Measurements from ENCODE around the gene PRRT2.

DNA sequence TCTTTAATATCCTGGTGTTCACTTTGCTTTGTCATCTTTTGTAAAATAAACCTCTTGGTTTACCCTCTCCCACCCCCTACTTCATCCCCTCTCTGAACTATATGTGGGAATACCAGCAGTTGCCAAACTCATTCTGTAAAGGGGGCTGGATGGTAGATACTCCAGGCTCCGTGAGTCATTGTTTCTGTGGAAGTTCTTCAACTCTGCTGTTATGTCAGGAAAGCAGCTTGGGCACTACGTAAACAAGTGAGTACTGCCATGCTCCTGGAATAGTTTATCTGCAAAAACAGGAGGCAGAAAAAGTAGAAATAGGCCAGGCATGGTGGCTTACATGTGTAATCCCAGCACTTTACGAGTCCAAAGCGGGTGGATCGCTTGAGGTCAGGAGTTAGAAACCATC, 25.8 kb downstream of the PRRT2 start:
- TF ChIP-seq POLR2A (IDR thresholded peaks at IDR 0.05; ENCODE audit: low read depth, low read length) = no peak
- no peak for TF ChIP-seq POLR2AphosphoS5 (IDR thresholded peaks at IDR 0.05; ENCODE audit: low read depth, low read length)
- TF ChIP-seq TAF1 (IDR thresholded peaks at IDR 0.05; ENCODE audit: low read depth, low read length) = no peak
- TF ChIP-seq SPI1 (IDR thresholded peaks at IDR 0.05; ENCODE audit: low read depth, low read length) = no peak
